Mesenchymal stem cell (in vitro differentiated cells and primary cell): ENCODE results near the gene NTN1.

Source experiments
- DNase-seq: peaks from one replicate; pipeline ENCODE4 v3.0.0-alpha.2; 2013
- H2AFZ ChIP-seq: one replicate; pipeline ENCODE4 v1.6.1; 2013; ENCODE audit warnings: low read depth, mild to moderate bottlenecking, control low read depth, inconsistent platforms, low read length, moderate library complexity
- H2AK5ac ChIP-seq: 2 replicates; pipeline ENCODE4 v1.6.1; 2013; ENCODE audit warnings: low read length, moderate library complexity, mild to moderate bottlenecking, inconsistent platforms; ENCODE audit not compliant: severe bottlenecking
- H2BK120ac ChIP-seq: one replicate; pipeline ENCODE4 v1.6.1; 2013; ENCODE audit warnings: low read depth, mild to moderate bottlenecking, inconsistent platforms, low read length, moderate library complexity
- H2BK12ac ChIP-seq, 2 experiments: one replicate each; pipeline ENCODE4 v1.6.1; 2013; ENCODE audit warnings: inconsistent platforms in 2 of 2, low read length in 2 of 2, mild to moderate bottlenecking in 2 of 2, moderate library complexity in 2 of 2, control low read depth in 1 of 2
- H2BK15ac ChIP-seq: one replicate; pipeline ENCODE4 v1.6.1; 2013; ENCODE audit warnings: mild to moderate bottlenecking, low read depth, inconsistent platforms; ENCODE audit not compliant: poor library complexity, severe bottlenecking
- H2BK5ac ChIP-seq: 2 replicates; pipeline ENCODE4 v1.6.1; 2013; ENCODE audit warnings: low read depth, mild to moderate bottlenecking, low read length, control low read depth, inconsistent platforms; ENCODE audit not compliant: poor library complexity, severe bottlenecking
- H3K14ac ChIP-seq, 2 experiments: one replicate each; pipeline ENCODE4 v1.6.1; 2013; ENCODE audit warnings: inconsistent platforms in 2 of 2, low read length in 2 of 2, control low read depth in 1 of 2, mild to moderate bottlenecking in 1 of 2, moderate library complexity in 1 of 2
- H3K18ac ChIP-seq, 2 experiments: one replicate each; pipeline ENCODE4 v1.6.1; 2013; ENCODE audit warnings: inconsistent platforms in 2 of 2, low read length in 2 of 2, control low read depth in 1 of 2, low read depth in 1 of 2, mild to moderate bottlenecking in 1 of 2
- H3K23ac ChIP-seq, 2 experiments: one replicate each; pipeline ENCODE4 v1.6.1; 2013; ENCODE audit warnings: inconsistent platforms in 2 of 2, low read length in 2 of 2, mild to moderate bottlenecking in 2 of 2, moderate library complexity in 2 of 2, control low read depth in 1 of 2
- H3K27ac ChIP-seq: 2 replicates; pipeline ENCODE4 v1.5.1; 2013; ENCODE audit warnings: mild to moderate bottlenecking, moderate library complexity, low read length, control low read depth, inconsistent platforms; ENCODE audit not compliant: poor library complexity, severe bottlenecking
- H3K27me3 ChIP-seq, 2 experiments: 2 replicates each; pipeline versions ENCODE4 v1.6.1 to v1.7.0; 2013; ENCODE audit warnings: low read length in 2 of 2, mild to moderate bottlenecking in 2 of 2, moderate library complexity in 2 of 2, control low read depth in 1 of 2, inconsistent platforms in 1 of 2; ENCODE audit not compliant: control insufficient read depth in 1 of 2, insufficient read depth in 1 of 2
- H3K36me3 ChIP-seq, 2 experiments: 2 replicates each; pipeline versions ENCODE4 v1.6.1 to v1.7.0; 2013; ENCODE audit warnings: low read length in 2 of 2, control low read depth in 1 of 2, inconsistent platforms in 1 of 2, low read depth in 1 of 2, mild to moderate bottlenecking in 1 of 2; ENCODE audit not compliant: insufficient read depth in 2 of 2, control insufficient read depth in 1 of 2
- H3K4ac ChIP-seq, 2 experiments: one replicate each; pipeline ENCODE4 v1.6.1; 2013; ENCODE audit warnings: inconsistent platforms in 2 of 2, low read length in 2 of 2, mild to moderate bottlenecking in 2 of 2, moderate library complexity in 2 of 2, control low read depth in 1 of 2, low read depth in 1 of 2
- H3K4me1 ChIP-seq: 2 replicates; pipeline ENCODE4 v1.6.1; 2013; ENCODE audit warnings: low read depth, low read length, control low read depth; ENCODE audit not compliant: control insufficient read depth, insufficient read depth
- H3K4me2 ChIP-seq: 2 replicates; pipeline ENCODE4 v1.6.1; 2013; ENCODE audit warnings: low read length, mild to moderate bottlenecking, inconsistent platforms; ENCODE audit not compliant: poor library complexity, severe bottlenecking
- H3K4me3 ChIP-seq, 2 experiments: 2 replicates each; pipeline versions ENCODE4 v1.5.1 to v1.7.0; 2013; ENCODE audit warnings: low read length in 2 of 2, mild to moderate bottlenecking in 2 of 2, control low read depth in 1 of 2, low read depth in 1 of 2; ENCODE audit not compliant: insufficient read depth in 1 of 2
- H3K79me1 ChIP-seq: replicated peaks from 2 replicates; pipeline ENCODE4 v1.6.1; 2013; ENCODE audit warnings: mild to moderate bottlenecking, control low read depth, low read length, inconsistent platforms; ENCODE audit not compliant: poor library complexity, severe bottlenecking
- H3K9ac ChIP-seq: 2 replicates; pipeline ENCODE4 v1.7.0; 2013; ENCODE audit warnings: mild to moderate bottlenecking, low read length, moderate library complexity
- H3K9me3 ChIP-seq: 2 replicates; pipeline ENCODE4 v1.7.0; 2013; ENCODE audit warnings: mild to moderate bottlenecking, low read length; ENCODE audit not compliant: control insufficient read depth
- H4K8ac ChIP-seq: one replicate; pipeline ENCODE4 v1.6.1; 2013; ENCODE audit warnings: inconsistent platforms, mild to moderate bottlenecking, low read length, moderate library complexity
- H4K91ac ChIP-seq: one replicate; pipeline ENCODE4 v1.6.1; 2013; ENCODE audit warnings: mild to moderate bottlenecking, low read length, inconsistent platforms
- WGBS: methylation state at CpG from one replicate; pipeline ENCODE4 v1.1.7; 2013; ENCODE audit warnings: mixed read lengths; 5-methylcytosine and 5-hydroxymethylcytosine counted together

Gene NTN1

GRCh38 chr17:9232591-9233270, 211.4 kb downstream of the NTN1 start:
- Histone ChIP-seq H4K91ac (no peak overlapping the region), H3K23ac (no peak overlapping the region), H3K4ac (no peak overlapping the region), H4K8ac (no peak overlapping the region), H3K9me3 (no peaks in the 10 kb centered on the region), H3K36me3 (no peaks in the 10 kb centered on the region), H2BK12ac (peak overlapping the region in 1 of 2 experiments; percentile 21), H3K27me3 (peaks cover 8 to 27% of the 10 kb centered on the region in 2 experiments), H3K4me3 (no peak overlapping the region), H3K18ac (peak overlapping the region in 1 of 2 experiments; percentile 19), H3K4me2 (no peak overlapping the region), H3K9ac (no peak overlapping the region), H3K4me1 (peaks cover 25% of the 10 kb centered on the region), H3K27ac (no peak overlapping the region), H2BK15ac (peak overlapping the region; percentile 76), H2BK5ac (no peak overlapping the region), H2BK120ac (no peak overlapping the region), H2AFZ (no peak overlapping the region), H2AK5ac (no peak overlapping the region), H3K79me1 (no peaks in the 10 kb centered on the region), H3K14ac (no peak overlapping the region)
- 62% methylated on average over 22 of the region's 22 CpGs for WGBS
- peak; percentile 54 for DNase-seq

DNA sequence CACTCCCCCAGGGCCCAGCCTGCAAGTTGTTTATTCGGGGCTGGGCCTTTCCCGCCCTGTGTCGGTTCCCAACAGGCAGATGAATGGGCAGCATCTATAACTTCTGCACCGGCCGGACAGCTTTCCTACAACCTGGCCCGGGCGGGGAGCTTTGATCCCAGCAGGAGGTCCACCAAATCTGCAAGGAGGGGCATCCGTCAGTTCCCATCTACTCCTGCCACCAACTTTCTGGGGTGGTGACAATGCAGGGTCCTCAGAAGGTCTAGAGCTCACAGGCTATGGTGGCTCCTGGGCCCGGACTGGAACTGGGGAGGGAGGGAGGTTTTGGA, 211.9 kb downstream of the NTN1 start:
- Histone ChIP-seq H3K18ac (no peak overlapping the region), H3K23ac (no peak overlapping the region), H4K91ac (no peak overlapping the region), H2BK15ac (no peak overlapping the region), H3K79me1 (no peaks in the 10 kb centered on the region), H2BK12ac (no peak overlapping the region), H2BK120ac (no peak overlapping the region), H2AFZ (no peak overlapping the region), H2BK5ac (no peak overlapping the region), H3K9me3 (no peaks in the 10 kb centered on the region), H3K4ac (no peak overlapping the region), H3K4me2 (no peak overlapping the region), H4K8ac (no peak overlapping the region), H3K27me3 (peaks cover 8 to 27% of the 10 kb centered on the region in 2 experiments), H3K4me3 (no peak overlapping the region), H3K4me1 (peaks cover 22% of the 10 kb centered on the region), H3K9ac (no peak overlapping the region), H3K27ac (no peak overlapping the region), H2AK5ac (no peak overlapping the region), H3K36me3 (no peaks in the 10 kb centered on the region), H3K14ac (no peak overlapping the region)
- no peak for DNase-seq
- WGBS = 62% methylated on average over 9 of the region's 9 CpGs

DNA sequence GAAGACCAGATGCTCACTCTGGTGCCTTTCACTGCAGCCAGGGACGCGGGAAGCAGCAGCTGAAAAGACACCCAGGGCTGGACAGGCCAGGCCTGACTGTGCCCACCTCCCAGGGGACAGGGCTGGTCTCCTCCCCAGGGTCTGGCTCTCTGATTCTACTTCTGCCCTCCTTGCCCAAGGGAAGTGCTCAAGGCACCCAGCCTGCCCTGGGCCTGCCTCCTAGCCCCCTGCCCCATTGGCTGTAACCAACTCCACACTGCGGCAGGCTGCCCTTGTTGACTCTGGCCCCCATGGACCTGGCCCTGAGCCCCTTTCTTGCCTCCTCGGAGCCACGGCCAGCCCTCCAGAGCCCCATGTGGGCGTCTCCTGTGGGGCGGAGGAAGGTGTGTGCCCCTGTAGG, 212.5 kb downstream of the NTN1 start:
- H4K91ac ChIP-seq = no peak overlapping the region
- H3K4me3 ChIP-seq = no peak overlapping the region
- H3K4me2 ChIP-seq = no peak overlapping the region
- no peak overlapping the region for H2BK12ac ChIP-seq
- peaks cover 8 to 27% of the 10 kb centered on the region in 2 experiments for H3K27me3 ChIP-seq
- 97% methylated on average over 7 of the region's 7 CpGs for WGBS
- no peak overlapping the region for H4K8ac ChIP-seq
- H3K27ac ChIP-seq = no peak overlapping the region
- H3K36me3 ChIP-seq = no peaks in the 10 kb centered on the region
- H2AFZ ChIP-seq = no peak overlapping the region
- H2BK120ac ChIP-seq = no peak overlapping the region
- H3K9me3 ChIP-seq = no peaks in the 10 kb centered on the region
- no peak overlapping the region for H3K18ac ChIP-seq
- no peak overlapping the region for H2BK15ac ChIP-seq
- no peak for DNase-seq
- H3K9ac ChIP-seq = no peak overlapping the region
- H3K4ac ChIP-seq = no peak overlapping the region
- H2BK5ac ChIP-seq = no peak overlapping the region
- H2AK5ac ChIP-seq = no peak overlapping the region
- peaks cover 18% of the 10 kb centered on the region for H3K4me1 ChIP-seq
- H3K23ac ChIP-seq = no peak overlapping the region
- H3K14ac ChIP-seq = no peak overlapping the region
- H3K79me1 ChIP-seq = no peaks in the 10 kb centered on the region

- H3K4me2 ChIP-seq = no peak overlapping the region
- H2BK120ac ChIP-seq = no peak overlapping the region
- H3K14ac ChIP-seq = peak overlapping the region in 1 of 2 experiments; percentile 20
- no peaks in the 10 kb centered on the region for H3K79me1 ChIP-seq
- no peak overlapping the region for H2AFZ ChIP-seq
- peaks cover 8 to 26% of the 10 kb centered on the region in 2 experiments for H3K27me3 ChIP-seq
- H3K9ac ChIP-seq = no peak overlapping the region
- H3K36me3 ChIP-seq = no peaks in the 10 kb centered on the region
- H3K4me3 ChIP-seq = no peak overlapping the region
- DNase-seq = no peak
- no peak overlapping the region for H4K8ac ChIP-seq
- H4K91ac ChIP-seq = no peak overlapping the region
- H3K4me1 ChIP-seq = peaks cover 23% of the 10 kb centered on the region
- H3K27ac ChIP-seq = no peak overlapping the region
- no peaks in the 10 kb centered on the region for H3K9me3 ChIP-seq
- no peak overlapping the region for H3K4ac ChIP-seq
- no peak overlapping the region for H2AK5ac ChIP-seq
- H3K23ac ChIP-seq = no peak overlapping the region
- H2BK12ac ChIP-seq = no peak overlapping the region
- 80% methylated on average over 8 of the region's 8 CpGs for WGBS
- H2BK5ac ChIP-seq = no peak overlapping the region
- no peak overlapping the region for H2BK15ac ChIP-seq
- no peak overlapping the region for H3K18ac ChIP-seq
Observed at GRCh38 chr17:9234389-9234945, 213.2 kb downstream of the NTN1 start.
